ENCODE measurements around the gene FADS1. TPM values are rescaled to one million over a fixed set of nuclear protein-coding genes. Genes with fewer than 3 reads are reported as not detected.

FADS1 gene
- total and polyA plus RNA-seq, 2 donors (not counting 3 experiments of a cell fraction or from before 2014, with no cell fraction given), result 110 to 121 TPM

DNA sequence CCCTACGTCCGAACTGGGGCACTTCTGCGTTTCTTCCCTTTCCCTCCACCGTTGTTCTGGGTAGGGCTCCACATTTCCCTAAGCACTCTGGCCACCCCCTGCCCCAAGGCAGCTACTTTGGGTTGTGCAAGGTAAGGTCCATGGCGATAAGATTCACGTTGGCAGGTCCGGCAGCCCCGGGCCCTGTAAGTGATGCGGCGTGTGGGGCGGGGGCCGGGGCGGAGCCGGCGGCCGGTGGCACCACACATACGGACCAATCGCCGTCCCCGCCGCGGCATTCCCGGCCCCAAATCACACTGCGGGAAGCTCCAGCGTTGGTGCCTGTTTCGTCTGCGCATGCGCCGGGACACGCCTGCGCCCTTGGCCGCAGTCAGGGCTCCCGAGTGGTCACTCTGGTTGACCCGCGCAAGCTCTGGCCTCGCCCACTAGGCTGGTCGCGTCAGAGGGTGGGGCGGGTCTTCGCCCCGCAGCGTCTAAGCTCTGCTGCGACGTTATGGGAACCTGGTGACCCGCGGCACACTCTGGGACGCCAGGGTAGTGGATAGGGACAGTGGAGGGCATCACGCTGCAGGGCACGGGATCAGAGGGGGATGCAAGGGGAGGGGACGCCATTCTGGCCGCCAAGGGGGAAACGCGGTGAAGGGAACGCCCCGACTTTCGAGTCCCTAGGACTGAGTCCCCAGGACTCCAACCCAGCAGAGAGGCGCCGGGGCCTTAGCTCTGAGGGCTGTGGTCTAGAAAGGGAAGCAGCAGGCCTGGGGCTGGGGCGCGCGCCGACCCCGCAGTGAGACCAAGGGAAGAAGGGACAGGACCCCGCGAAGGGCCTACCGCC, 1.6 kb downstream of the FADS1 start:
- FAIRE-seq, result peak; percentile 97
- intact Hi-C loops (cut with micrococcal nuclease), result loop anchor here (1.0 to 5.0 kb wide), 3 partner anchors 18 to 292 kb away; partner anchors contain the start of gene FTH1
- BruUV-seq (replicated peaks), result TSS peak; percentile 36

DNA sequence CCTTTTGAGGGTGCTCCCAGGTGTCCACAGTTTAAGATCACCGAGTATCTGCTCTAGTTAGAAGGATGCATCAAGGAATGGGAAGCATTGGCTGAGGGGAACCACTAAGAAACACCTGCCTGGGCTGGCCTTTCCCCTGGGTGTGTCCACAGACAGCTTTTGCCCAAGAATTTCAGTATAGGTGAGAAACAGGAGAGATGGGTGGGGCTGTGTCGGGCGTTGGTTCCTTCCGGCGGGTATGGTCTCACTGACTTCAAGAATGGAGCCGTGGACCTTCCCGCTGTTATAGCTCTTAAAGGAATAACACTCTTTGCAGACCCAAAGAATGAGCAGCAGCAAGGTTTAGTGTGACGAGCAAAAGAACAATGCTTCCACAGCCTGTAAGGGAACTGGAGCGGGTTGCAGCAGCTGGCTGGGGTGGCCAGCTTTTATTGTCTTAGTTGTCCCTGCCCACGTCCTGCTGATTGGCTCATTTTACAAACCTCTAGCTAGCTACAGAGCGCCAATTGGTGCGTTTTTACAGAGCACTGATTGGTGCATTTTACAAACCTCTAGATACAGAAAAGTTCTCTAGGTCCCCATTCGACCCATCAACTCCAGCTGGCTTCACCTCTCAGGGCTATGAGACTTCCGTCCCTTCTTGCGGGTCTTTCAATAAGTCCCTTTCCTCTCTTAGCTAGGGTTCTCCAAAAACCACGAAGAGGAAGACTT, 2.4 kb downstream of the FADS1 start:
- Histone ChIP-seq H3K9me3 (replicated peaks; ENCODE audit: control insufficient read depth, insufficient read depth, low read length) (no peaks in the 10 kb centered on the region), H3K79me2 (ENCODE audit: control insufficient read depth, insufficient read depth, low read length) (peaks cover 24% of the 10 kb centered on the region), H4K20me1 (replicated peaks; ENCODE audit: control insufficient read depth, extremely low read depth, insufficient read depth, low read length) (no peaks in the 10 kb centered on the region), H3K27ac (ENCODE audit: insufficient read depth, low read depth, low read length) (peak overlapping the region; percentile 87), H3K4me2 (ENCODE audit: insufficient read depth, low read length) (peak overlapping the region; percentile 70), H3K36me3 (ENCODE audit: control insufficient read depth in 2 of 2, extremely low read depth in 1 of 2, insufficient read depth in 2 of 2, low read length in 2 of 2) (peaks cover 16 to 21% of the 10 kb centered on the region in 2 experiments), H3K9me1 (replicated peaks; ENCODE audit: control insufficient read depth, extremely low read depth, insufficient read depth, low read length) (no peaks in the 10 kb centered on the region), H3K27me3 (ENCODE audit: control insufficient read depth in 2 of 2, insufficient read depth in 2 of 2, low read length in 2 of 2) (no peaks in the 10 kb centered on the region), H2AFZ (ENCODE audit: low read depth, low read length) (peak overlapping the region; percentile 58), H3K4me3 (replicated peaks in 1 of 3; ENCODE audit: insufficient read depth in 1 of 3, low read depth in 1 of 3, low read length in 3 of 3) (peak overlapping the region in 2 of 3 experiments; percentile 50 to 62), H3K4me1 (ENCODE audit: control insufficient read depth, extremely low read depth, insufficient read depth, low read length) (peaks cover 15% of the 10 kb centered on the region), H3K9ac (replicated peaks; ENCODE audit: extremely low read depth, insufficient read depth, low read length) (peak overlapping the region; percentile 72)
- intact Hi-C loops (cut with micrococcal nuclease), result no loop called here
- DNase-seq (ENCODE audit: low read depth, low spot score) (no peak), FAIRE-seq (no peak)
- ChIA-PET POLR2A (interaction anchor here (0.8 to 5.0 kb wide), 5 partner anchors 15 to 725 kb away, joined by 3 to 36 read pairs (median 10); partner anchors contain the start of genes FADS2, FEN1 and TMEM258), CTCF (interaction anchor here (1.2 to 5.5 kb wide), 14 partner anchors 13 to 294 kb away, joined by 3 to 56 read pairs (median 7); partner anchors contain the start of genes FADS2, FEN1 and TMEM258)
- no TSS peak for BruUV-seq (replicated peaks)
- dilution Hi-C loops (cut with MboI; ENCODE audit: extremely low pct_ligation_motif_present, low sequenced_read_pairs), result no loop called here
- TF ChIP-seq POLR2AphosphoS5 (IDR thresholded peaks at IDR 0.05; ENCODE audit: insufficient read depth, low read depth, low read length) (no peak), GATA2 (IDR thresholded peaks at IDR 0.05; ENCODE audit: insufficient read depth, insufficient read length, low read depth, low read length) (no peak), MYC (IDR thresholded peaks at IDR 0.05; ENCODE audit: low read depth, low read length) (no peak), POLR2A (IDR thresholded peaks at IDR 0.05; ENCODE audit: low read depth, low read length) (no peak), JUN (IDR thresholded peaks at IDR 0.05; ENCODE audit: borderline replicate concordance, insufficient read depth, insufficient read length, low read depth) (no peak), FOS (IDR thresholded peaks at IDR 0.05; ENCODE audit: borderline replicate concordance, insufficient read depth, low read length) (no peak), EZH2 (IDR thresholded peaks at IDR 0.05; ENCODE audit: borderline replicate concordance, low read depth, low read length, severe bottlenecking) (no peak)
- TF ChIP-seq, protein P1, sequence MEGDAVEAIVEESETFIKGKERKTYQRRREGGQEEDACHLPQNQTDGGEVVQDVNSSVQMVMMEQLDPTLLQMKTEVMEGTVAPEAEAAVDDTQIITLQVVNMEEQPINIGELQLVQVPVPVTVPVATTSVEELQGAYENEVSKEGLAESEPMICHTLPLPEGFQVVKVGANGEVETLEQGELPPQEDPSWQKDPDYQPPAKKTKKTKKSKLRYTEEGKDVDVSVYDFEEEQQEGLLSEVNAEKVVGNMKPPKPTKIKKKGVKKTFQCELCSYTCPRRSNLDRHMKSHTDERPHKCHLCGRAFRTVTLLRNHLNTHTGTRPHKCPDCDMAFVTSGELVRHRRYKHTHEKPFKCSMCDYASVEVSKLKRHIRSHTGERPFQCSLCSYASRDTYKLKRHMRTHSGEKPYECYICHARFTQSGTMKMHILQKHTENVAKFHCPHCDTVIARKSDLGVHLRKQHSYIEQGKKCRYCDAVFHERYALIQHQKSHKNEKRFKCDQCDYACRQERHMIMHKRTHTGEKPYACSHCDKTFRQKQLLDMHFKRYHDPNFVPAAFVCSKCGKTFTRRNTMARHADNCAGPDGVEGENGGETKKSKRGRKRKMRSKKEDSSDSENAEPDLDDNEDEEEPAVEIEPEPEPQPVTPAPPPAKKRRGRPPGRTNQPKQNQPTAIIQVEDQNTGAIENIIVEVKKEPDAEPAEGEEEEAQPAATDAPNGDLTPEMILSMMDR (IDR thresholded peaks at IDR 0.05; ENCODE audit: extremely low read depth in 1 of 2, insufficient read depth in 1 of 2, low read depth in 1 of 2, low read length in 2 of 2), result no peak
- TF ChIP-seq, protein P2, sequence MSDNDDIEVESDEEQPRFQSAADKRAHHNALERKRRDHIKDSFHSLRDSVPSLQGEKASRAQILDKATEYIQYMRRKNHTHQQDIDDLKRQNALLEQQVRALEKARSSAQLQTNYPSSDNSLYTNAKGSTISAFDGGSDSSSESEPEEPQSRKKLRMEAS (IDR thresholded peaks at IDR 0.05; ENCODE audit: insufficient read depth, insufficient read length), result no peak

More for the DNA sequence above, 1.6 kb downstream of the FADS1 start:
- Histone ChIP-seq H3K9me3 (replicated peaks; ENCODE audit: control insufficient read depth, insufficient read depth, low read length) (no peaks in the 10 kb centered on the region), H3K36me3 (ENCODE audit: control insufficient read depth in 2 of 2, extremely low read depth in 1 of 2, insufficient read depth in 2 of 2, low read length in 2 of 2) (peaks cover 10 to 17% of the 10 kb centered on the region in 2 experiments), H3K79me2 (ENCODE audit: control insufficient read depth, insufficient read depth, low read length) (peaks cover 26% of the 10 kb centered on the region), H3K9ac (replicated peaks; ENCODE audit: extremely low read depth, insufficient read depth, low read length) (peak overlapping the region; percentile 91), H2AFZ (ENCODE audit: low read depth, low read length) (peak overlapping the region; percentile 58), H3K4me3 (replicated peaks in 1 of 3; ENCODE audit: insufficient read depth in 1 of 3, low read depth in 1 of 3, low read length in 3 of 3) (peak overlapping the region; percentile 56 to 86 (median 62)), H3K27me3 (ENCODE audit: control insufficient read depth in 2 of 2, insufficient read depth in 2 of 2, low read length in 2 of 2) (no peaks in the 10 kb centered on the region), H3K4me2 (ENCODE audit: insufficient read depth, low read length) (peak overlapping the region; percentile 70), H3K9me1 (replicated peaks; ENCODE audit: control insufficient read depth, extremely low read depth, insufficient read depth, low read length) (no peaks in the 10 kb centered on the region), H4K20me1 (replicated peaks; ENCODE audit: control insufficient read depth, extremely low read depth, insufficient read depth, low read length) (no peaks in the 10 kb centered on the region), H3K4me1 (ENCODE audit: control insufficient read depth, extremely low read depth, insufficient read depth, low read length) (peaks cover 16% of the 10 kb centered on the region), H3K27ac (ENCODE audit: insufficient read depth, low read depth, low read length) (peak overlapping the region; percentile 87)
- DNase-seq (ENCODE audit: low read depth, low spot score), result peak; percentile 99
- TF ChIP-seq, protein P2 (IDR thresholded peaks at IDR 0.05; ENCODE audit: insufficient read depth, insufficient read length), result no peak
- TF ChIP-seq POLR2A (IDR thresholded peaks at IDR 0.05; ENCODE audit: low read depth, low read length), result peak; percentile 87
- no peak for TF ChIP-seq FOS (IDR thresholded peaks at IDR 0.05; ENCODE audit: borderline replicate concordance, insufficient read depth, low read length)
- TF ChIP-seq POLR2AphosphoS5 (IDR thresholded peaks at IDR 0.05; ENCODE audit: insufficient read depth, low read depth, low read length), result peak; percentile 84
- dilution Hi-C loops (cut with MboI; ENCODE audit: extremely low pct_ligation_motif_present, low sequenced_read_pairs), result no loop called here
- POLR2A ChIA-PET, result interaction anchor here (0.8 to 5.0 kb wide), 6 partner anchors 14 to 724 kb away, joined by 3 to 36 read pairs (median 8); partner anchors contain the start of genes FADS2, FEN1 and TMEM258
- CTCF ChIA-PET, result interaction anchor here (1.2 to 5.5 kb wide), 16 partner anchors 10 to 496 kb away, joined by 3 to 56 read pairs (median 5); partner anchors contain the start of genes FADS2, FEN1 and TMEM258

Data from endothelial cell of umbilical vein (primary cell).